Inferior parietal cortex (tissue), 1 donor: ENCODE measurements around the gene FITM1.
"Not testable (repeated sequence)": the region's sequence is repeated elsewhere in the genome, so short reads cannot be mapped to it uniquely, and the experiment has no call there.

Experiments
- DNase-seq: peaks from one replicate; pipeline ENCODE4 v3.0.0-alpha.2; 2016; ENCODE audit errors: extremely low spot score

The FITM1 gene

DNA sequence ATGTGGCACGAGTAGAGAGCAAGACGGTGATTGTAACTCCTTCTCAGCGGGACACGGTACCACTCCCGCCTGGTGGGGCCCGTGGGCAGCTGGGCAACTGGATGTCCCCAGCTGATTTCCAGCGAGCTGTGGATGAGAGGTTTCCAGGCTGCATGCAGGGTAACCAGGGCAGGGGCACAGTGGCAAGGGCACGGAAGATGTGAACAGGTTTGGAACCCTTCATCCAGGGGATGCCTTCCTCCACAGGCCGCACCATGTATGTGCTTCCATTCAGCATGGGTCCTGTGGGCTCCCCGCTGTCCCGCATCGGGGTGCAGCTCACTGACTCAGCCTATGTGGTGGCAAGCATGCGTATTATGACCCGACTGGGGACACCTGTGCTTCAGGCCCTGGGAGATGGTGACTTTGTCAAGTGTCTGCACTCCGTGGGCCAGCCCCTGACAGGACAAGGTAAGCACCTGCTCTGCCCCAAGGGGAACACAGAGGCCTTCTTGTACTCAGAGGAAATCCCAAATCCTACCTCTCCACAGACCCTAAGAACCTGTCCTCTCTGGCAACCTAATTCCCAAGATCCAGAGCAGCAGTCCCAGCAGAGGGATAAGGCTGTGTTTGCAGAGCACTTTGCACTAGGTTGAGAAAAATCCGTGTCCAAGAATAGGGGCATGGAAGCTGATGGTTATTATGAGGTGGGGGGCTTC is 32.1 kb upstream of the FITM1 start:
- DNase-seq = no peak

DNA sequence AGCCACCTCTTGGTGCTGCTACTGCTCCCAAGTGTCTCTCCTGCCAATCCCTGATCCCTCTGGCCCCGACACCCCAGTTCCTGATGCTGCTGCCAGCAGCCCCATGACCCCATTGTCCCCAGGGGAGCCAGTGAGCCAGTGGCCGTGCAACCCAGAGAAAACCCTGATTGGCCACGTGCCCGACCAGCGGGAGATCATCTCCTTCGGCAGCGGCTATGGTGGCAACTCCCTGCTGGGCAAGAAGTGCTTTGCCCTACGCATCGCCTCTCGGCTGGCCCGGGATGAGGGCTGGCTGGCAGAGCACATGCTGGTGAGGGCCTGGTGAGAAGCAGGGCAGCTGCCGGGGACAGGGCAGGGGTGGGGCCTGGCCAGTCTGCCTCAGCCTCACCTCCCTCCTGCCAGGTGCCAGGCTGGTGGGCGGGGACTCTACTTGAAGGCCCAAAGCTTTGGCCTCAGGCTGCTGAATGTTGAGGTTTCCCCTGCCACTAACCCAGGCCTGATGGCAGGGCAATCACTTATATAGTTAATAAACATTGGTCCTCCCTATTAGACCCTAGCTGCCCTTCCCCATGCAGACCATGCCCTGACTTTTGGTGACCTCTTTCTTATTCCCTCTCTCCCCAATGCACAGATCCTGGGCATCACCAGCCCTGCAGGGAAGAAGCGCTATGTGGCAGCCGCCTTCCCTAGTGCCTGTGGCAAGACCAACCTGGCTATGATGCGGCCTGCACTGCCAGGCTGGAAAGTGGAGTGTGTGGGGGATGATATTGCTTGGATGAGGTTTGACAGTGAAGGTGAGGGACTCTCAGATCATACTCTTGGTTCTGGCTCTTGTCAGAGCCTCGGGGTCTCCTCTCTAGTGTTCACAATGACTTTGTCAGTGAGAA is 31.3 kb upstream of the FITM1 start:
- no peak for DNase-seq

DNA sequence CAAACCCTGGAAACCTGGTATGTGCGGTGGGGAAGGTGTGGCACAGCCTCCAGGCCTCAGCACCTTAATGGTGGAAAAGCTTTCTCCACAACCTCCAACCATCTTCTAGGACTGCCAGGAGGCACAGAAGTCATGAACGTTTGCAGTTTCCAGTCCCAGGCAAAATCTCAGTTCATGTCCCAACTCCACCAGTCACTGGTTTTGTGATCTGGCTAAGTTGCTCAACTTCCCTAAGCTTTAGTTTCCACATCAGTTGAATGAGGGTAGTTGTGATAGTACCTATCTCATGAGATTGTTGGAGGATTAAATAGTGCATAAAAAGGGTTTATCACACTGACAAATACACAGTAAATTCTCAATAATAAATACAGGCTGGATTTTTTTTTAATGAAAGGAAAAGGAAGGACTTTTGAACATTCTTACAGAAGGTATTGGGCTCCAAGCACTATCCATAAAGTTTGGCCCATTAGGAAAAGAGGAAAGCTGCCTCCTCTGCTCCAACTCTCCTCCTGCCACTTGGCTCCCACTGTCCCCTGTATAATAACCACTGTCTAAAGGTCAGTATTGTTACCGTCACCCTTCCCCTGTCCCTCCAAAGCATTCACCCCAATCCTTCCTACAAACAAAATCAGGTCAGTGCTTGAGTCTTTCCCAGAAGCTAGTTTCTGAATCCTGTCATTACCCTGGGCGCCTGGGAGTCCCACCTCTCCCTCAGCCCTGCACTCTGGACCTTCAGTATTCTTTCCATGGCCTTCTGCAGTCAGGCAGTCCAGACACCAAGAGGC is 30.1 kb upstream of the FITM1 start:
- DNase-seq = no peak

DNA sequence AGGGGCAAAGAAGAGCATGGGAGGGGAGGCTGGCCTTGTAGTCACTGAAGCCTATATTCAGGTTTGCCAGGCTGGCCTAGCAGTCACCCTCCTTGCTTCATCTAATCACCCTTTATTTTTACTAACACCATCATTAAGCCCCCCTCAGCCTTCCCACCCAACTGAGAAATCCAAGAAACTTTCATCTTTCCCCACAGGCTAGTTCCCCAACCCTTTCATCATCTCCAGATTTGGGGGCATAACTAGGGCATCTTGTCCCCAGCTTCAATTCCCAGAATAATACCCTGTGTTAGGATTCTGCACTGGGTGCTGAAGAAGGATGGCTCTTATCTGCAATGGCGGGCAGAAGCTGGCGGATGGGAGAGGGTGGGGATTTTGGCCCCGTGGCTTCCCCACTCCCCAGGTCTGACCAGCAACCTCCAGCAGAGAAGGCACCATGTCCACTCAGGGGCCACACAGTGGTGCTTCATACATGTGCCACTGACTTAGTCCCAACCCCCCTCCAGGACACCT is 29.4 kb upstream of the FITM1 start:
- no peak for DNase-seq

DNA sequence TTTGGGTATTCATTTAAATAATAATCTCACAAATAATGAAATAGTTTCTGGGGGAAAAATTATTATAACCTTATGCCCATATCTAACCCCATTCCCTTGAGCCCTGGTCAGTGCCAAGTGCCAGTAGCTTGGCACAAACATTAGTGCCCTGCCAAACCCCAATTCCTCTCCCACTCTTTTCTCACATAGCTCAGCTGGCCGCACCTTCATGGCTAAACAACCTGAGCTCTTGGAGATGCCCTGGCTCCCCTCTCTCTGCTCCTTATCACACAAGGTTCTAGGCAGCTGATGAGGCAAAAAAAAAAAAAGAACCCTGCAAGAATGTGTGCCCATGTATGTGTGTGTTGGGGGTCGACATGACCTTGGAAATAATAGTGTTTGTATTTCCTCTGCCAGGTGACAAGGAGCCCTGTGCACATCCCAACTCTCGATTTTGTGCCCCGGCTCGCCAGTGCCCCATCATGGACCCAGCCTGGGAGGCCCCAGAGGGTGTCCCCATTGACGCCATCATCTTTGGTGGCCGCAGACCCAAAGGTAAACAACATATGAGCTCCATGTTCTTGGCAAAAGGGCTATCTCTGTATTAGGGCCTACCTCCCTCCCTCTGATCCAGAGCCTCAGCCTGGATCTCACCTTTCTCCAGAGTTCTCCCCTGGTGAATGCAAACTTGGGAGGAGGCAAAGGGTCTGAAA is 28.0 kb upstream of the FITM1 start:
- DNase-seq = no peak

DNA sequence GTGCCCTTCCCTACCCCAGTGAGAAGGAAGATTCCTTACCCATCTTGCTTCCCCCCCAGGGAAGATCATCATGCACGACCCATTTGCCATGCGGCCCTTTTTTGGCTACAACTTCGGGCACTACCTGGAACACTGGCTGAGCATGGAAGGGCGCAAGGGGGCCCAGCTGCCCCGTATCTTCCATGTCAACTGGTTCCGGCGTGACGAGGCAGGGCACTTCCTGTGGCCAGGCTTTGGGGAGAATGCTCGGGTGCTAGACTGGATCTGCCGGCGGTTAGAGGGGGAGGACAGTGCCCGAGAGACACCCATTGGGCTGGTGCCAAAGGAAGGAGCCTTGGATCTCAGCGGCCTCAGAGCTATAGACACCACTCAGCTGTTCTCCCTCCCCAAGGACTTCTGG is 27.0 kb upstream of the FITM1 start:
- DNase-seq = no peak

DNA sequence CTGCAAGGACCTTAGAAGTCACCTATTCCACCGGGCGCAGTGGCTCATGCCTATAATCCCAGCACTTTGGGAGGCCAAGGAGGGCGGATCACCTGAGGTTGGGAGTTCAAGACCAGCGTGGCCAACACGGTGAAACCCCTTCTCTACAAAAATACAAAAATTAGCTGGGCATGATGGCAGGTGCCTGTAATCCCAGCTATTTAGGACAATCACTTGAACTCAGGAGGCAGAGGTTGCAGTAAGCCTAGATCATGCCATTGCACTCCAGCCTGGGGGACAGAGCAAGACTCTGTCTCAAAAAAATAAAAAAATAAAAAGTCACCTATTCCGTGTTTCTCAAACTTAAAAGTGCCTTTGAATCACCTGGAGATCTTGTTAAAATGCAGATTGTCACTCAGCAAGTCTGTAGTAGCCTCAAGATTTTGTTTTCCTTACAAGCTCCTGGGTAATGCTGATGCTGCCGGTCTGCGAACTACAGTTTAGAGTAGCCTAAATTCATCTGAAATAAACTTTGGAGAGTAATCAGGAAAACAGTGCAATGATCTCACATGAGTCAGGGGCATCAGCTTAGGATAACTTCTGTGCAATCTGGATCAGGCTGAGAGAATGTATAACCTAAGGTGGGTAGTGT is 24.7 kb upstream of the FITM1 start:
- not testable (repeated sequence) for DNase-seq

DNA sequence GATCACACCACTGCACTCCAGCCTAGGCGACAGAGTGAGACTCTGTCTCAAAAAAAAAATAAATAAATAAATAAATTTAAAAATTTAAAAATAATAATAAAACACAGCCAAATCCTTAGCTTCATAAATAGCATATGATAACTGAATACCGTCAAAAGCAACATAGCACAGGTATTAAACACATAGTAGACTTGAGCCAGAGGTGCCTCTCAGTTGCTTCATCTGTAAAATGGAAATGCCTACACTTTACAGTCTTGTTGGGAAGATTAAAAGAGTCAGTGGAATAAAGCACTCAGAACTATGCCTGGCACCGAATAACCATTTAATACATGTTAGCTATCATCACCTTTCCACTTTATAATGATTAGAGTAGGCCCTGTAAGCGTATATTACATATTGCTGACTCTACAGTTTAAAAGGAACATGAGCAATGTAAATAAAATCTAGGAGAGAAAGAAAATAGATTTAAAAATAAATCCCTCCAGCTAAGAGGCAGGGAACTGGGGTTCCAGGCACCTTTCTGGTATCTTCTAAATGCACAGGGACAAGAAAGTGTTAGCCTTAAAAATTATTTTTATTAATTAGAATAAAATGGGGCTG is 23.7 kb upstream of the FITM1 start:
- DNase-seq = no peak

DNA sequence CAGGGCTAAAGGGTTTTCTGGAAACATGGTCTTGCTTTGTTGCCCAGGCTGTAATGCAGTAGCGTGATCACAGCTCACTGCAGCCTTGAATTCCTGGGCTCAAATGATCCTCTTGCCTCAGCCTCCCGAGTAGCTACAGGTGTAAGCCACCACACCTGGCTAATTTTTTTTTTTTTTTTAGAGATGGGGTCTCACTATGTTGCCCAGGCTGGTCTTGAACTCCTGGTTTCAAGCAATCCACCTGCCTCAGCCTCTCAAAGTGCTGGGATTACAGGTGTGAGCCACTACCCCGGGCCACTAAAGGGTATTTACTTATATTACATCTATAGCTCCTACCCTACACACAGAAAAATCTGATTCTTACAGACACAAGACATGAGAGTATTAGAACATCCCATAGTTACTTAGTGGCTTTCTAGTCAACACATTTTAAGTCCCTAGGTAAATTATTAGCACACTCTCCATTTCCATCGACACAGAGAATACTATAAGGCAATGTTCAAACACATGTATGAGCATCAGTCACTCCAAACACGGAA is 22.1 kb upstream of the FITM1 start:
- no peak for DNase-seq

DNA sequence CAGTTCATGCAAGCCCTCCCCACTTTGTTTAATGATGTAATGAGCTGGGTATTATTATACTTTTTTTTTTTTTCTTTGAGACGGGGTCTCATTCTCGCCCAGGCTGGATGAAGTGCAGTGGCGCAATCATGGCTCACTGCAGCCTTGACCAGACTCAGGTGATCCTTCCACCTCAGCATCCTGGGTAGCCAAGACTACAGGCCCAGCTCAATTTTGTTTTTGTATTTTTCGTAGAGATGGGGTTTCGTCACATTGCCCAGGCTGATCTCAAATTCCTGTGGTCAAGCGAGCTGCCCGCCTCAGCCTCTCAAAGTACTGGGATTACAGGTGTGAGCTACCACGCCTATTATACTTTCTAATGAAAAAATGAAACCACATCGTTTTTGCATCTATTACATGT is 20.4 kb upstream of the FITM1 start:
- no peak for DNase-seq

DNA sequence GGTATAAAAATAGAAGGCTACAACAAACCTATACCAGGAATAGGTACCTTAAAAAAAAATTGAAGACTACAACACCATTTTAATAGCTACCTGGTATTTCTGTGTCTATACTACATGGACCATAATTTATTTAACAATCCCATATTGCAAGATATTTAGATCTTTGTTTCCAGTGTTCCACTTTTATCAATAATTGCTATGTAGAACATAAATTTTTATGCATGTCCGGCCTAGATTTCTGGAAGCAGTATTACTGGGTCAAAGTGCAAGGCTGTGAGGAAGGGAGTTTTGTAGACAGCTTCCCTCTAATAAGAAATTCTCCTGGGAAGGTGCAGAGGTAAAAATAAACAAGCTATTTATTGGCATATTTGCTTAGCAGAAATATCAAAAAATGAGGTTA is 19.9 kb upstream of the FITM1 start:
- no peak for DNase-seq

DNA sequence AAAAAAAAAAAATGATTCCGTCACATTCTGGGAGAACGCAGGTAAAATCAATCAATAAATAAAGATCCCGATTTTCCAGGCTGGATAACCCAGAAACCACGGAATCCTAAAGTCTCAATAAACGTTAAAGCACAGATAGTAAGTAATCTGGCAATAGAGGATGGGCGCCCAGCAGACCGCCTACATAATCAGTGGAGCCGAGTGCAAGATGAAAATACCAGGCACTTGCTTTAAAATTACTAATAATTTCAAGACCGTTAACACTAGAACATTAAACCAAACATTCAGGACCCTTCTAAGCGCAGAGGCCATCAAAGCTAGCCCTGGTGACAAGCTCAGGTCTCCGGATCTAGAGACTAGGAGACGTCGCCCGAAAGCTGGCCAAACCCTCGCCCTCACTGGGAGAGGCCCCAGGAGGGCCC is 17.1 kb upstream of the FITM1 start:
- DNase-seq = no peak

DNA sequence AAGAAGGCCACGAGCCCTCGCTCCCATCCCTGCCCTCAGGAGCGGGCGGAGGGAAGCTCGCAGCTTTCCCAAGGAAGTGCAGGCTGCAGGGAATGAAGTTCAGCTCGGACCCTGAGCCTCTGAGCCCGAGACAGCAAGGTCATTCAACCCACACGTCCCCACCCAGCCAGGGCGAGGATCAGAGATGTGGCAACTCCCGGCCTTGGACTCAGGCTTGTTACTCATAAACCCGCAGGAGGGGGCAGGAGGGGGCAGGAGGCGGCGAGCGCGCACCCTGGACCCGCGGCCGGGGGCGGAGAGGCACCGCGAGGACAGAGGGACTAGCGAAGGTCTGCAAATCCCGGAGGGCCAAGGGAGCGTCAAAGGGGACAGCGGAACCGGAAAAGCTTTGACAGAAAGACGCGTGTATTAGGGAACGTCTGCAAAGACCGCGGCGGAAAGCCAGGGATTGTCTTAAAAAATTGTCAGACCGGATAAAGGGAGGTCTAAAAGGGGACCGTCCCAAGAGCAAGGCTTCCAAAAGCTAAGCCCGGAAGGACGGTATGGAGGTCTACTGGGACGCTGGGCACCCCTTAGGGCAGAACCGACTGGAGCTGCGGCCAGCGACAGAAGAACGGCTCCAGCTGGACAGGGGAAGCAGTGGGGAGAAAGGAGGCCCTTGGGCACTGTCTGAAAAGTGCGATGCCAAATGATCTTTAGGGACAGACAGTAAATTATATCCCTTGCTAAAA is 16.5 kb upstream of the FITM1 start:
- peak; percentile 89 for DNase-seq

DNA sequence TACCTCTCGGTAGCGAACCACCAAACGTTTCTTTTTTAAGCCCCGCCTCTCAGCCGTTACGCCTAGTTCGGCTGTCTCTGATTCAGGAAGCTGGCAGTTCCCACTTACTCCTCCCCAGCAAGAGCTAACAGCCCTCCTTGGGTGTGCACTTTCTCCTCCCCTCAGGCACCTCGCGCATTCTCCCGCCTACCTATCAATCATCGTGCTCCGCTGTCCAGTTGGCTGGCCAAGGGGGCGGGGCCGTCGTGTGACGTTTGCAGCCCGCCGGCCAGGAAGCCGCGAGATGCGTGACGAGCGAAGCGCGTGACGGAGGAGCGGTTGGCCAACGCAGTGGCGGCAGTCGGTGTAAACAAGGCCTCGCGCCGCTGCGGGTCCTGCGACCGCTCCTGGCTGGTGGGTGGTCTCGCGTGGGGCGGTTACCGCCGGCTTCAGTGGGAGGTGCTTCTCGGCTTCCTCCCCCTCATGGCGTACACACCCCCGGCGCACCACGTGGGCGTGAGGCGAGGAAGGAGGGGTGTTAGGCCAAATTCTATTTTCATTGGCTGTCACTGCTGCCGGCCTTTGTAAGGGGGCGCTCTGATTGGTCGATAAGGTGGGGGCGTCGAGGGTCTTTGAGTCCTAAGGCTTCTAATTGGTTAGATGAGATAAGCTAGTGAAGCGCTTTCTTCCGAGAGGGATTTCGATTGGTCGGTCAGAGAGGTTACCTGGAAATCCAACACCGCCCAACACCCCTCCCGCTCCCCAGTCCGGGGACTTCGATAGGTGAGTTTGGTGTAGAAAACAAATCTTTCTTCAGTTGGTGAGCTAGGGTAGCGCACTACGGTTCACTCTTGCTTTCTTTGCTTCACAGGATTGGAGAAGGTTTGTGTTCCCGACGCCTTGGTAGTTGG is 15.7 kb upstream of the FITM1 start, which contains the start of the genes DCAF11 and NRL:
Gene DCAF11, plus strand, starts transcription at position 246 of the 890 bp plus-strand sequence. CDS start 818 bp downstream, outside the sequence.
Gene NRL, minus strand, starts transcription at position 418 of the 890 bp plus-strand sequence. CDS start 32,101 bp downstream, outside the sequence.
- DNase-seq = peak; percentile 98

DNA sequence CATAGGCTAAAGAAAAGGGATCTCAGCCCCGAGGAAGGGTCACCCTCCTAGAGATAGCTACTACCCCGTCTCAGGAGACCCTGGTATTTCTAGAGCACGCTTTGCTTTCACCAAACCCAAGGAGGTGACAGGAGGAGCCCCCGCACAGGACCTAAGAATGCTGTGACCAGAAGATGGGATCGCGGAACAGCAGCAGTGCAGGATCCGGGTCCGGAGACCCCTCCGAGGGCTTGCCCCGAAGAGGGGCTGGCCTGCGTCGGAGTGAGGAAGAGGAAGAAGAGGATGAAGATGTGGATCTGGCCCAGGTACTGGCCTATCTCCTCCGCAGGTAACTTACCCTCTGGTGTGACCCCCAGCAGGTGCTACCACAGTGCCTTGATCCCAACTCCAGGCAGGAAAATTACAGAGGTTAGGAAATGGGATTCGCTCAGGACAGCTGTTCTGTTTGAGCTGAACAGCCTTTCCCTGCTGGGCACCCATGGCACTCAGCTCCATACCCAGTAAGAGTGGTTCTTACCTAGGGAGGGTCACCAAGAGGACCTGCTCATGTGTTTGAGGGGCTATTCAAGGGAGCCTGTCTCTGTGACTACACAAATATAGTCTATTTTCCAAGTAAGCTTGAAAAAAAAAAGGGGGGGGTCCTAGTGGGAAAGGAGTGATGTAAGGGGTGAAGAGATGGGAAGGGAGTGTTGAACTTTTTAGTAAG is 14.9 kb upstream of the FITM1 start:
- no peak for DNase-seq

DNA sequence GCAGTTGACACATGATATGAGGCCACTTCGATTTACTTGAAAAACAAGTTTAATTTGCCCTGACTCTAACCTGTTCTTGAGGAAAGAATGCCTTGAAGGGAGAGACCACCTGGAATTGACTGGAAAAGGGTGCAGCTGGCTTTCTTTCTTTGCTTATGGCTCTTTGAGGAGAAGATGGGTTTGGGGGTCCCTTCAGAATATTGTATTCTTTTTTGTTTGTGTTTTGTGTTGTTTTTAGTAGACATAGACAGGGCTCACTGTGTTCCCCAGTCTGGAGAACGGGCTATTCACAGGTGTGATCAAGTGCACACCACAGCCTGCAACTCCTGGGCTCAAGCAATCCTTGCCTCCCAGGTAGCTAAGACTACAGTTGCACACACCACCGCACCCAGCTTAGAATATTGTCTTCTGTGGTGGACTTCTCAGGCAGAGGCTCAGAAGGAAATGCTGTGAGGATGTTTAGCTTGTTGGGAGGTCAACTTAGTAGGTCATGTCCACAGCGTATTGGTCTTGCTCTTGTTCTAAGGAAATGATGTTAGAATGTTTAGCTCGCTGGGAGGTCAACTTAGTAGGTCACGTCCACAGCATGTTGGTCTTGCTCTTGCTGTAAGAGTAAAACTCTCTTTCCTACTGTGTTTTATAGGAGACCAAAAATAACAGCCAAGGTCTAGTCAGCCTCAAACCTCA is 14.2 kb upstream of the FITM1 start:
- DNase-seq = no peak

DNA sequence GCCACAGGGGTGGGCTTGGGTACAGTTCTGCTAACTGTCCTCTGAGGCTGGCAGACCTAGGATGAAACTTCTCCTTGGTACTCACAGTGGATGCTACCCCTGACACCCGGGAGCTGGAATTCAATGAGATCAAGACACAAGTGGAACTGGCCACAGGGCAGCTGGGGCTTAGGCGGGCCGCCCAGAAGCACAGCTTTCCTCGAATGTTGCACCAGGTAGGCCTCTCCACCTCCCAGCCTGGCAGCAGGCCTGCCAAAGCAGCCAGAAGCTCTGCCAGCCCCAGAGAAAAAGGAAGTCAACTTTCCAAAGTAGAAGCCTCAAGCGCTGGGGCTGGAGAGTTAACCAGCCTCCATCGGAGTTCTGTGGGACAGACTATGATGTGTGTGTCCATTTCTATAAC is 13.3 kb upstream of the FITM1 start:
- DNase-seq = no peak
